CD14-positive monocyte (primary cell): Measurements from ENCODE around the gene TIMP2. TPM values are rescaled to one million over a fixed set of nuclear protein-coding genes. Genes with fewer than 3 reads are reported as not detected.

Experiments
- DNase-seq, 3 donors: peaks; one replicate each; pipeline ENCODE4 v3.0.0-alpha.2; 2011 to 2022
- H2AFZ ChIP-seq: 2 replicates; pipeline ENCODE4 v1.6.0; 2012; ENCODE audit warnings: mild to moderate bottlenecking, low read depth, low read length, inconsistent platforms; ENCODE audit not compliant: insufficient read depth, poor library complexity, severe bottlenecking
- H3K27ac ChIP-seq, 2 donors: 1 replicate in 1 of 2; 2 replicates in 1 of 2; pipeline ENCODE4 v1.5.1; 2012 to 2013; ENCODE audit warnings: low read length in 2 of 2, control low read depth in 1 of 2, inconsistent platforms in 1 of 2, low read depth in 1 of 2, mild to moderate bottlenecking in 1 of 2
- H3K27me3 ChIP-seq, 2 donors: one replicate each; pipeline versions ENCODE4 v1.6.0 to v1.6.1; 2011 to 2013; ENCODE audit warnings: low read length in 2 of 2; ENCODE audit not compliant: control insufficient read depth in 2 of 2, insufficient read depth in 2 of 2
- H3K36me3 ChIP-seq, 2 donors: replicated peaks in 1 of 2; 1 replicate in 1 of 2; 2 replicates in 1 of 2; pipeline versions ENCODE4 v1.5.1 to v1.6.1; 2012 to 2013; ENCODE audit warnings: low read length in 2 of 2, control low read depth in 1 of 2, inconsistent platforms in 1 of 2, mild to moderate bottlenecking in 1 of 2; ENCODE audit not compliant: insufficient read depth in 2 of 2, control insufficient read depth in 1 of 2
- H3K4me1 ChIP-seq, 2 donors: 1 replicate in 1 of 2; 2 replicates in 1 of 2; pipeline versions ENCODE4 v1.5.1 to v1.6.1; 2012 to 2013; ENCODE audit warnings: low read length in 2 of 2, control low read depth in 1 of 2, inconsistent platforms in 1 of 2, mild to moderate bottlenecking in 1 of 2, moderate library complexity in 1 of 2; ENCODE audit not compliant: insufficient read depth in 2 of 2, control insufficient read depth in 1 of 2
- H3K4me2 ChIP-seq: replicated peaks from 2 replicates; pipeline ENCODE3; 2012; ENCODE audit warnings: low read length, moderate library complexity, mild to moderate bottlenecking; ENCODE audit not compliant: poor library complexity, severe bottlenecking; ENCODE audit errors: extremely low read depth
- H3K4me3 ChIP-seq, 3 experiments: fragments of 200-600 bp in 1 of 3; sonication (generic) in 1 of 3; replicated peaks in 1 of 3; 1 replicate in 2 of 3; 2 replicates in 1 of 3; pipeline ENCODE4 v1.5.1; 2011 to 2013; ENCODE audit warnings: low read length in 3 of 3, mild to moderate bottlenecking in 3 of 3, control low read depth in 2 of 3, low read depth in 2 of 3, inconsistent platforms in 1 of 3, moderate library complexity in 1 of 3
- H3K79me2 ChIP-seq: 2 replicates; pipeline ENCODE4 v1.6.0; 2012; ENCODE audit warnings: mild to moderate bottlenecking, control low read depth, inconsistent platforms, low read length, moderate library complexity; ENCODE audit not compliant: insufficient read depth
- H3K9ac ChIP-seq: 2 replicates; pipeline ENCODE4 v1.6.0; 2017; ENCODE audit warnings: low read length, mild to moderate bottlenecking; ENCODE audit not compliant: insufficient read depth, poor library complexity, severe bottlenecking
- H3K9me3 ChIP-seq, 2 donors: replicated peaks in 1 of 2; 1 replicate in 1 of 2; 2 replicates in 1 of 2; pipeline versions ENCODE4 v1.5.1 to v1.6.1; 2012 to 2013; ENCODE audit warnings: low read length in 2 of 2, control low read depth in 1 of 2; ENCODE audit not compliant: control insufficient read depth in 1 of 2, insufficient read depth in 1 of 2
- H4K20me1 ChIP-seq: 2 replicates; pipeline ENCODE4 v1.6.0; 2012; ENCODE audit warnings: mild to moderate bottlenecking, low read length, control low read depth, moderate library complexity; ENCODE audit not compliant: insufficient read depth
- H3K27ac Mint-ChIP-seq, 7 donors: one replicate each; pipeline ENCODE4 v1.8.0; 2020; ENCODE audit warnings: mild to moderate bottlenecking in 7 of 7, mixed read lengths in 7 of 7, moderate library complexity in 6 of 7, inconsistent platforms in 2 of 7
- H3K27me3 Mint-ChIP-seq, 3 donors: one replicate each; pipeline ENCODE4 v1.8.0; 2021 to 2022; ENCODE audit warnings: low read depth in 3 of 3, mild to moderate bottlenecking in 3 of 3, mixed read lengths in 3 of 3, moderate library complexity in 3 of 3, inconsistent platforms in 1 of 3
- H3K36me3 Mint-ChIP-seq, 2 donors: one replicate each; pipeline ENCODE4 v1.8.0; 2020; ENCODE audit warnings: mixed read lengths in 2 of 2, inconsistent platforms in 1 of 2, mild to moderate bottlenecking in 1 of 2
- H3K4me1 Mint-ChIP-seq: one replicate; pipeline ENCODE4 v1.8.0; 2020; ENCODE audit warnings: mild to moderate bottlenecking, mixed read lengths
- H3K4me3 Mint-ChIP-seq, 2 donors: one replicate each; pipeline ENCODE4 v1.8.0; 2020; ENCODE audit warnings: mild to moderate bottlenecking in 2 of 2, mixed read lengths in 2 of 2, moderate library complexity in 1 of 2
- H3K9me3 Mint-ChIP-seq, 7 donors: one replicate each; pipeline ENCODE4 v1.8.0; 2020 to 2022; ENCODE audit warnings: mixed read lengths in 7 of 7, mild to moderate bottlenecking in 6 of 7, moderate library complexity in 6 of 7, inconsistent platforms in 2 of 7
- CTCF ChIP-seq: fragments of 200-600 bp; IDR thresholded peaks from one replicate; pipeline ENCODE4 v1.8.0; 2022; ENCODE audit warnings: antibody characterized with exemption, mild to moderate bottlenecking
- WGBS: methylation state at CpG from one replicate; pipeline ENCODE4 v1.1.5; 2013; ENCODE audit warnings: missing lambda C conversion rate; ENCODE audit not compliant: insufficient coverage; 5-methylcytosine and 5-hydroxymethylcytosine counted together
- intact Hi-C, 2 donors: fragments of 100-400 bp; cut with micrococcal nuclease; formaldehyde crosslinking; loops; one replicate each; pipeline versions ENCODE4 v1.15.0 to v1.15.1; 2023
- polyA plus RNA-seq, 3 donors: library from polyadenylated mRNA; depleted of rRNA in 1 of 3; unstranded in 2 of 3; stranded (reverse) in 1 of 3; fragments of 300-500 nt in 2 of 3; fragments of >200 nt in 1 of 3; fragmentation: Illumina TruSeq in 2 of 3; gene quantifications; 1 replicate in 2 of 3; 2 replicates in 1 of 3; pipeline ENCODE4 v1.2.3, GENCODE V29; 2012 to 2021

The TIMP2 gene
- polyA plus RNA-seq, 3 donors = 4.5 to 101 (median 6.4) TPM

- 88% methylated on average over 7 of the region's 8 CpGs for WGBS
- peak overlapping the region in 1 of 3 experiments; percentile 96 for H3K4me3 ChIP-seq
- Mint-ChIP-seq H3K27ac (peak overlapping the region in 6 of 7 donors; percentile 60 to 98 (median 80)), H3K9me3 (peaks cover 0 to 2% (median 0%) of the 10 kb centered on the region in 7 donors), H3K4me3 (peak overlapping the region; percentile 15 to 58), H3K4me1 (peaks cover 76% of the 10 kb centered on the region), H3K27me3 (no peaks in the 10 kb centered on the region), H3K36me3 (peaks cover 21 to 28% of the 10 kb centered on the region in 2 donors)
- no peak for TF ChIP-seq CTCF
- H3K27ac ChIP-seq = peak overlapping the region; percentile 75 to 86
- H3K4me2 ChIP-seq = peak overlapping the region; percentile 89
- DNase-seq = no peak
- intact Hi-C loops = loop anchor here (5.0 kb wide), 3 partner anchors 39 to 59 kb away; no protein-coding TSS in a partner anchor
- H3K79me2 ChIP-seq = peaks cover 89% of the 10 kb centered on the region
- H3K9ac ChIP-seq = no peak overlapping the region
- H3K9me3 ChIP-seq = no peaks in the 10 kb centered on the region
- peaks cover 77 to 83% of the 10 kb centered on the region in 2 donors for H3K4me1 ChIP-seq
- H3K27me3 ChIP-seq = no peaks in the 10 kb centered on the region
- H4K20me1 ChIP-seq = peaks cover 63% of the 10 kb centered on the region
- no peak overlapping the region for H2AFZ ChIP-seq
- peaks cover 0 to 21% of the 10 kb centered on the region in 2 donors for H3K36me3 ChIP-seq
Observed at GRCh38 chr17:78921437-78921971, 3.7 kb downstream of the TIMP2 start.

- Histone ChIP-seq H3K27ac (peak overlapping the region; percentile 75 to 86), H3K36me3 (peaks cover 0 to 21% of the 10 kb centered on the region in 2 donors), H3K9ac (no peak overlapping the region), H3K9me3 (no peaks in the 10 kb centered on the region), H3K4me3 (peak overlapping the region in 1 of 3 experiments; percentile 43), H2AFZ (no peak overlapping the region), H3K27me3 (no peaks in the 10 kb centered on the region), H4K20me1 (peaks cover 70% of the 10 kb centered on the region), H3K4me1 (peaks cover 80 to 84% of the 10 kb centered on the region in 2 donors), H3K4me2 (peak overlapping the region; percentile 50), H3K79me2 (peaks cover 93% of the 10 kb centered on the region)
- TF ChIP-seq CTCF = no peak
- Mint-ChIP-seq H3K9me3 (peaks cover 0 to 2% (median 0%) of the 10 kb centered on the region in 7 donors), H3K36me3 (peaks cover 25 to 32% of the 10 kb centered on the region in 2 donors), H3K4me1 (peaks cover 80% of the 10 kb centered on the region), H3K27me3 (no peaks in the 10 kb centered on the region), H3K27ac (peak overlapping the region in 5 of 7 donors; percentile 64 to 98 (median 79)), H3K4me3 (peak overlapping the region; percentile 51 to 52)
- intact Hi-C loops = loop anchor here (5.0 kb wide), 3 partner anchors 38 to 58 kb away; no protein-coding TSS in a partner anchor
- 81% methylated on average over 4 of the region's 8 CpGs for WGBS
- DNase-seq = no peak
Observed at GRCh38 chr17:78920528-78920927, 4.7 kb downstream of the TIMP2 start.
